GM21390 (cell line): Measurements from ENCODE around the gene FOCAD.
"Not testable (repeated sequence)": the region's sequence is repeated elsewhere in the genome, so short reads cannot be mapped to it uniquely, and the experiment has no call there.

ENCODE experiments used
- ATAC-seq: cut with Tn5 transposase; IDR thresholded peaks from one replicate; pipeline ENCODE4 v1.9.1; 2021; ENCODE audit not compliant: unreplicated experiment

The FOCAD gene

DNA sequence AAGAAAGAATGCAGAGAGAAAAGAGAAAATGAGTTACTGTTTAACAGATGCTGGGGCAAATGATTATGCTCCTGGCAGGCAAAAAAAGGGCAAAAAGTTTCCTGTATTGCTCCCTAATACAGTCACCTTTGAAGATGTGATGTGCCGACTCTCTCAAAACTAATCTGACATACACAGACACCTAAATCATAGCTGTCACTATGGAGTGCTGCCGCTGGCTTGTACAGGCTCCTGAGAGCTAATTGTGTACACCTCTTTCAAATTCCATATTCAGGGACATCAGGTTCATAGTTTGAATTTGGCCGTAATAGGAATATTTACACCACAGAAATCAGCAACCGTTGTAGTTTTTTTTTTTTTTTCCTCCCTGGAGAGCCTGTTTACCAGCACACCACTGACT is 12.4 kb upstream of the FOCAD start:
- no peak for ATAC-seq

DNA sequence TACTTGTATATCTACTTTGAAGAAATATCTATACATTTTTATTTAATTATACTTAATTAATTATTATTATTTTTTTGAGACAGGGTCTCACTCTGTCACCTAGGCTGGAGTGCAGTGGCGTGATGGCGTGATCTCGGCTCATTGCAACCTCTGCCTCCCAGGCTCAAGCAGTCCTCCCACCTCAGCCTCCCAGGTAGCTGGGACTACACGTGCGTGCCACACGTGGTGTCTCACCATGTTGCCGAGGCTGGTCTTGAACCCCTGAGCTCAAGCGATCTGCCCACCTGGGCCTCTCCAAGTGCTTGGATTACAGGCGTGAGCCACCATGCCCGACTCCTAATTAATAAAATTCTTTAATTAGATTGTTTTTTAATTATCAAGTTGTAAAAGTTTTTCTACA is 10.5 kb upstream of the FOCAD start:
- ATAC-seq: not testable (repeated sequence)

DNA sequence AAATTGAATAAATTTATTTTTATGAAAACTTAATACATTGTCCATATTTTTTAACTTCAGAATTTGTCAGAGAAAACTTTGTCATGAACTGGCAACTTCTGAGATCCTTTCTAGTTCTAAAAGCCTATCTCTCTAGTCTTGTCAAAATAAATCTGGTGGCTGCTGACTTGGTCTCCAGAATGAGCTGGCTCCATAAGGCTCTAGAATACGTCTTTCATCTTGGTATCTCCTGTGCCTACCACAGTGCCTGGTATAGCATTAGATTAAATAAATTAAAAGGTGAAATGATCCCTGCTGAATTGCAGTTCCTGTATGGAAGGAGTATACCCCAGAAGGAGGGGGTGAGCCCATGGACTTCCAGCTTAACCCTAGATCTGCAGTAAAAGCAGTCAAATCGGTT is 2.6 kb upstream of the FOCAD start:
- ATAC-seq: no peak

DNA sequence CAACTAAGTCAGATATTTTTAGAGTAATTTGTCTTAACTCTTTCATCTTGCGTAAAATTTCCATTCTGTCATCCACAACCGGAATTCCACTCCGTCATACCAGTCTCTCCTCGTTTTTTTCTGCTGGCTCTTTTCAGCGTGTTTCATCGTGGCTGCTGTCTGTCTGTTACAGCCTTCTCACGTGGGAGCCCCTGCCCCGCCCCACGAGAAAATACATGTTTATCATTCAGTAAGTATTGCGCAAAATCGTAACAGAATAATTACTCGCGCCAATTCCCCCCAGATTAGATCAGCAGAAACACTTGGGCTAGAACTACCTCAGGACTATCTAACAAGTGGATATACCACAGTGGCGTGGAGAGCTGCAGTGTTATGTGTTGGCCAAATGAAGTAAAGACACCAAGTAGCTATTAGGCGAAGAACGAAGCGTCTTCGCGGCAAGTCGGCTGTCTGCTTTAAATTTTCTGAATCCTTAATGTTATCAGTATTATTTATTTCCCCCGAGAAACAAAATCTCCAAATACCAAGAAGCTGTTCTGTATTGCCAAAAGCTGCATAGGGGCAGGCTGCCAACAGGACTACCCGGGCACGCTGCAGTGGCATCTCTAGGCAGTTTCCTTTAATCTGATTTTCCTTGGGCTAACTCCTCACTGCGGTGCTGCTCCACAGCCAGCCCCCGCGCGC is 566 bp upstream of the FOCAD start:
- no peak for ATAC-seq

DNA sequence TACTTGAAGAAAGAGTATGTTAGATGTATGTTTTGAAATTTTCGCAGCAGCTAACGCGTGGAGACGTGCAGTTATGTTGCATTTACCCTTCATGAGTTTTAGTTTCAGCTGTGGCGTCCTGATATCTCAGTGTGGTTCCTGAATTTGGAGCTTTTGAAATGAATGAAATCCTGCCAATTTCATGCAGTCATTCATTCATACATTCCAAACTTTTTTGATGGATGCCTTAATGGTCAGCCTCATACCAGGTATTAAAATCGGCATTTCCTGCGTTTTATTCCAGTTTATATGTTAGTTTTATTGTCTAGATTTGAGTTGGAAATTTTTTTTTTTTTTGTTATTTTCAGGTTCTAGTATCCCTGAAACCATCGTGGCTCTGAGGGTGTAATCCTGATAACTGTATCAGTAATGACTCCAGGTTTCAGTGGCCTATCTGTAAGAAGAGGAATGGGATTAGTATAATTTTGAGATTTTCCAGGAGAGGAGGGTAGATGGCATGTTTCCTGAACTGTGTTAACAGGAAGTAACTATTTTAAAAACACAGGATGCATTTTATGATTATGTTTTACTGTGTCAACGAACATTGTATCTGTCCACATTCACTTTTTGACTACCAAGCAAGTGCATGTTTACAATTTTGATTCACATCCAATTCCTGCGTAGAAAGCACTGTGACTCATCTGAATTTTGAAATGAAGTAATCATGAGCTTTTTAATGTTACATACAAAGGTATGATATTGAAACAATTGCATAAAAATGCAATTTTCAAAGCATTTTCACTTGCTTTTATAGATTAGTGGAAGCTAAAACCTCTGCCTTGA is 1.0 kb downstream of the FOCAD start:
- ATAC-seq: no peak

DNA sequence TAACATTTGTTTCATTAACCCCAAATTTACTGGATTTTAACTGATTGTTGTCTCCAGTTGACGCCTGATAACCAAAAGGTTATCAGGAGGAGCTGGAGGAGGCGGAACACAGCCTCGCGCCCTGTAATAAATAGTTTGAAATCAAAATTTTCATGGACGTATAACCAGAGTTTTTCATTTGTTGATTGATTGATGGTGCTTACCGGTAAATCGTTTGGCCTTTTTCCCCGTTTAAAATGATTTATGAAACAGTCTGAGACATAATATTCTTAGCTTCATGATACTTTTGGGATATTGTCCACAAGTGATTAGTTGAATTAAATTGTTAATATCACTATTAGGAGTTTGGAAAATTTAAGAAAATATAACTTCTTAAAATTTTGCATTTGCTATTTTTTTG is 1.7 kb downstream of the FOCAD start:
- no peak for ATAC-seq

DNA sequence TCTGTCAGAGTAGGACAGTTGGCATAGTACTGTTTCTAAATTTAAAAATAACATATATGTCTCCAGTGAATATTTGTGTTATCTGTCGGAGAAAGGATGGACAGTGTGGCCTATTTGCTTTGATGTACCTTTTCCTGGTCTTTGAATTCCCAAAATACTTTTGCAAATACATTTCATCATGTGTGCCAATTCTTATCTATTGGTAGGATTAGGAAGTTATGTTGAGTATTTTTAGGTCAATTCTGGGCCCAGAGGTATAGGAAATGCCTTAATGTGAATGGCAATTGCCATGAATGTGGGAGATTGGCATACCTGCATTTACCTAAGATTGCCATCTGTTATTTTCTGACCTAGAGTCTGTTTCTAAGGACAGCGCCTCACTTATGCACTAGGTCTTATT is 5.8 kb downstream of the FOCAD start:
- no peak for ATAC-seq

DNA sequence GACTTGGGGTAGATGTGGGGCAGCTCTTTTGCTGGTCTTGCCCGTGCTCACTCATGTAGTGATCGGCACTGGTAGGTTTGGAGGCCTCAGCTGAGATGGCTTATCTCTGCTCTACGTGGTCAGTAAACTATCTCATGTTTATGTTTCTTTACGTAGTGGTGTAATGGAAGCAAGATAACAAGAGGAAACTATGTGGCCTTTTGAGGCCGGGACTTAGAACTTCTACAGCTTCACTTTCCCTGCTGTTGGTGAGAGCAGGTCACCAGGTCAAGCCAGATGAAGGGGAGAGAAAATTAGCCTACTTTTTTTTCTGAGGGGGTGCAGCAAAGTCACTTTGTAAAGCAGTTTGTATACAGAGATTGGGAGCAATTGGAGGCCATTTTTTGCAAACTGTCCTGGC is 8.5 kb downstream of the FOCAD start:
- ATAC-seq: no peak

DNA sequence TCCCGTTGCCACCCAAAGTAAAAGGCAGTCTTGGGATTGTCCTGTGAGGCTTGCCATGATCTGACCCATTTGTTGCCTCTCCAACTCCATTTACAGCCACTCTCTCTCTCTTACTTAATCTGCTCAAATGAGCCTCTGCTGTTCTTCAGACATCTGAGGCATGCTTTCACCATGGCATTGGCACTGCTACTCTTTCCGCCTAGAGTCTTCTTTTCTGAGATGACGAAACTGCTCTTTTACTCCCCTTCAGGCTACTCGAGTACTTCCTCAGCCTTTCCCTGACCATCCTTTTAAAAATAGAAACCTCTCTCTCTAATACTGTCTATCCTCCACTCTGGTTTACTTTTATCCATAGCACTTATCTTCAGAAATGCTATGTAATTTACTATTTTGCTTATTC is 9.0 kb downstream of the FOCAD start:
- no peak for ATAC-seq

DNA sequence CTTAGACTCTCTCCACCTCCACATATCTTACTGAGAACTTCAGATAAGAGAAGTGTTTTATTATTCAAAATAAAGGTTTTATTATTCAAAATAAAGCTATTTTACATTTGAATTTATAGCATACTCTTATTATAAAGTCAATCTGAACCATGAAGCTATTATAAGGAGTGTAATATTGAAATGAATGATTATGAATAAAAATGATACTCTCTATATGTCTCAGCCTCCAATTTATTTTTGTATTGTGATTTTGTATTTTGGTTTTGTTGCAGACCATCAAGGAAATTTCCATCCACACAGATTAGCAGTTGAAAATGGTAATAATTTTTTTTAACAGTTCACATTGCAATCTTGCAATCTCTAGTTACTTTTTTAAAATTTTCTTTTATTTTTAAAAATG is 10.2 kb downstream of the FOCAD start:
- no peak for ATAC-seq

DNA sequence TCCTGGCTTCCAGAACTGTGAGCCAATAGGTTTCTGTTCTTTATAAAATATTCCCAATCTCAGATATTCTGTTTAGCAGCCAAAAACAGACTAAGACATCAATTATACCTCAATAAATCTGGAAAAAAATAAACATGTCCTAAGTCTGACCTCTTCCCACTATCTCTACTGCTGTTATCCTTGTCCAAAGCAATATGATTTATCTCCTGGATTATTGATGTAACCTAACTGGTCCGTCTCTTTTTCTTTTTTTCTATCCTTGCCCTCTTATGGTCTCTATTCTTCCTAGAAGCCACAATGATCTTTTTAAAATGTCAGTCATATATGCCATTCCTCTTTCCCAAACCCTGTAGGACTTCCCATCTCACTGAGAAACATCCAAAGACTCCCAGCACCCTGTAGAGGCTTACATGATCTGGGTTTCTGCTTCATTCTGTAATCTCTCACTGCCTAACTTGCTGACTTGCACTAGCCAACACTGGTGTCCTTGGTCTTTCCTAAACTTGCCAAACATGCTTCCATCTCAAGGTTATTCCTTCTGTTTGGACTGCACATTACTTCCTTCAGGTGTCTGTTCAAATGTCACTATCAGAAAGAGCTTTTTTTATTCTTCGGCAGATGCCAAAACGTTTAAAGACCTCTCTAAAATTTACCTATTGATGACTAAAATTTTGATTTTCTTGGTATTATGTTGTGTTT is 13.1 kb downstream of the FOCAD start:
- ATAC-seq: no peak

DNA sequence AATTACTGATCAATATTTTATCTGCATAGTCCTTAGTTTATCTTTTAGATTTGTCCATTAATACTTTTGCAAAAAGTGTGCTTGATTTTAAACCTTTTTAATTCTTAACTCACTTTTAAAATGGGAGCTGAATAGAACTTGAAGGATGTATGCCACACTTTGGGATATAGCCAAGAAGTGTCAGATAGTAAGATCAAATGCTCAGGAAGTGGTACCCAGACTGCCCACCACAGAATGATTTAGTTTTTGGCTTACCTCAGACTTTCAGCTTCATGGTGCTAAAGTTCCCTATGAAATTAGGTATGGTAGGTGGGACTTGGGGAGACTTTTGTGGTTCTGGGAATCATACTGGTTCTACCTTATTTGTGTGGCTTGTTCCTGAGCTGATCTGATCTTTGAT is 14.7 kb downstream of the FOCAD start:
- no peak for ATAC-seq

DNA sequence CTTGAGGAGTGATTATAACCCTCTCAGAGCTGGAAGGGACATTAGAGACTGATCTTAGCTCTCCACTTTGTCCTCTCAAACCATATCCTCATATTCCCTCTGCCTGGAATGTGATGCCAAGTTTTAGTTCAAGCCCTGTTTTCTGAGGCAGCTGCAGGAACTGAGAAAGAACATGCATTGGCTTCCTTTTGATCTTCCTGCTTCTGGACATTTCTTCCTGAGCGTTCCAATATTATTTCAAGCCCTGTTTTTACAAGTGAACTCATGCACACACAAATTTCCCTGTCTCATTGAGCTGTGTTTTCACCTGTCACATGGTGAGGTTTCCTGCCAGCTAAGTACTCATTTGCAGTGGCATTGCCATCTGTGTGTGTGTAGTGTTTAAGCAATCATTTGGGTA is 17.0 kb downstream of the FOCAD start:
- no peak for ATAC-seq

DNA sequence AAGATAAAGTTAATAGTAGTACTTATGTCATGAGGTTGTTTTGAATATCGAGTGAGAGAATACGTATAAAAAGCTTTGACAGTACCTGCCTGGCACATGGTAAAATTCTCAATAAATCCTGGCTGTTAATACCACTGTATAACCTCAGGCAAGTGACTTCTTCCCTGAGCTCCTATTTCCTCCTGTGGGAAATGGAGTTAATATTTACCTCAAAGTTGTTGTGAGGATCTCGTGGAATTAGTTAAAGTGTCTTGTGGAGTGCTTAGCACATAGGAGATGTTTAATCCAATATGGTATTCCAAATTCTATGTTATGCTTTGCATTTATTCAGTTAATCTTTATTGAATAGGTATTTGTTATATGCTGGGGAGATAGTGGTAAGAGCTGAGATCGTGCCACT is 18.5 kb downstream of the FOCAD start:
- ATAC-seq: no peak

DNA sequence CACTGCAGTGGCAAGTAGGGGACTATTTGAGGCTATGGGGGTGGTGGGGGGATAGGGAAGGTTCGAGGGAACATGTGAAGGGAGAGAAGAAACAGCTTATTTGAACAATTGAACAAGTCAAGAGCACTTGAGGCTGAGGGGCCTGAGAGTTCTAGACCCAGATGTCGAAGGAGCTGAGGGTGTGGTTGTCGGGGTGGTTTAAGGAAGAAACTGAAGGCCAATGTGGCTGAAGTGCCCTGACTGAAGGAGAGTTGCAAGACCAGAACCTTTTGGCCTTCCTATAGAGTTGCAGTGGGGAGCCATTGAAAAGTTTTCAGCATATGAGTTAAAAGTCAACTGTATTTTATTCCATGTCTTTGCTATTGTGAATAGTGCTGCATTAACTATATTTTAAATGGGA is 19.1 kb downstream of the FOCAD start:
- ATAC-seq: no peak

DNA sequence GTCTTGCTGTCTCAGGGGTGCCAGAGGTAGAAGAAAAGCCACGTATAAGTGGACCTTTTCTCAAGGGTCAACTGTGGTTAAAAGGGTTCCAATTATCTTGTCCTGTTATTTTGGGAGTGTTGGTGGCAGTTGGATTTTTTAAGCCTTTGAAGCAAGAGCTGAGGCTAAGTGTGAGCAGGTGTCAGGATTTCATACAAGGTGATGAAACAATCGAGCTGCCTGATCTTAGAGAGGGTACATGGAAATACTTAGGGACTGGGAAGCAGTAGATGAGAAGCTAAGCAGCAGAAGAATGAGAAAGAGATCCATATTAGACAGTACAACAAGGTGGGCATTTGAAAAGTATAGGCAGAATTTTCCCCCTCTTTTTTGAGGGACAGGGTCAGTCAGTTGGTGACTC is 23.6 kb downstream of the FOCAD start:
- no peak for ATAC-seq

DNA sequence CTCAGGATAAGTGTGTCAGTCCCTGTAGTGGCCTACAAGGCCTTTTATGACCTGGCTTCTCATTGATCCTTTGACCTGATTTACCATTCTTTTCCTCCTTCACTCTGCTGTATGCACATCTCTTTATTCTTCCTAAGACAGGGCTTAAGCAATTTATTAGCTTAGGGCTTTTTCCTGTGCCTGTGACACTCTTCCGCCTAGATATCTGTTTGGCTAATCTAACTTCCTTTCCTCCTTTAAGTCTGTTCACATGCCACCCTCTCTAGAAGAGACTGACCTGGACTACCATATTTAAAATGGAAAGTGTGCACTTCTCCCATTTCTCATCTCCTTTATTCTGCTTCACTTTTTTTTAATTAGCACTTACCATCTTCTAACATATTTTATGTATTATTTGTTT is 29.1 kb downstream of the FOCAD start:
- no peak for ATAC-seq

DNA sequence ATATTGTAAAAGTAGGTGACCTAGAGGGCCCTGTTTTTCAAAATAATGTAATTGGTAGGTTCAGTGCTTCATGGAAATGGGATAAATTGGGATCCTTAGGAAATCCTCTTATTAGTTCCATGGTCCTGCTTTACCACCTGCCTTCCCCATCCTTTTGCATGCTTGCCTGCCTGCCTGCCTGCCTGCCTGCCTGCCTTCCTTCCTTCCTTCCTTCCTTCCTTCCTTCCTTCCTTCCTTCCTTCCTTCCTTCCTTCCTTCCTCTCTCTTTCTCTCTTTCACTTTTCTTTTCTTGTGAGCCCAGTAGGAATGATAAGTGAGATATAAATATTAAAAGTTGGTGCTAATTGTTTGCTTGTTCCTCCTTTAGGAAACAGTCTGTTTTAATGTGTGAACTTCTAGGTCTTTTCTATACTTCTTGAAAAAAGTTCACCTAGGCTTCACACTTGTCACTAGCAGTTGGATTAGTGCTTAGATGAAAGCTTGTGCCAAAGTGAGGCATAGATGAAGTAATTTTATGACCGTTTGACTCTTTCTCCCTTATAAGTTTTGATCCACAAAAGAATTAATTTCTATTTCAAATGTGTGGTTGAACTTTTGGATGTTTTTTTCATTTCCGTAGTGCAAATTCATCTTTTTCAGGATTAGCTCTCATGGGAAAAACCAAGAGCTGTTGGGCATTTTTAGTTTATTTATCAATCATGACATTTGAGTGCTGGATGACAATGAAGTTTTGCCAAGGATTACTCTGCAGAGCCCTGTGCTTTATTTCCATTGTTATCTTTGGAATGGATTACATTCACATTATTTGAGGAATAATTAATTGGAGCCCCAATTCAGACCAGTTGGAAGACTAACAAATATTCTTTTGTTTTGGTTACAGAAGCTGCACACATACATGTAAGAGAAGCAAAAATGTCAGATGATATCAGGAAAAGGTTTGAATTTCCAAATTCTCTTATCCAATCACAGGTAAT is 30.7 kb downstream of the FOCAD start:
- no peak for ATAC-seq

DNA sequence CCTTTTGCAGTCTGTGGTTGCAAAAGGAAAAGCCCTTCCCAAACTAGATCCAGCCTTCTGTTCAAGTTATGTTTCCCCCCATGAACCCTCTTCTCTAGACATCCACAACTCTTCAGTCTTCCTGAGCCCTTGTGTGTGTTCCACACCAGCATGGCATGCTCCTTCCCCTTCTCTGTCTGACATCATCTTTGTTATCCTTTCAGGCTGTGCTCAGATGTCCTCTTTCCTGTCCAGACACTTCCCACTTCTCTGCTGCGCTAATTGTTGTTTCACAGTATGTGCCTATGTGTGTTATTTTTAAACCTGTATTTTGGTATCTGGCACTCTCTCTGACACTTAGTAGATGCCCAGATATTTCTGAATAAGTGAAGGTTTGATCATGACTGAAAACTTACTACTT is 38.2 kb downstream of the FOCAD start:
- no peak for ATAC-seq

DNA sequence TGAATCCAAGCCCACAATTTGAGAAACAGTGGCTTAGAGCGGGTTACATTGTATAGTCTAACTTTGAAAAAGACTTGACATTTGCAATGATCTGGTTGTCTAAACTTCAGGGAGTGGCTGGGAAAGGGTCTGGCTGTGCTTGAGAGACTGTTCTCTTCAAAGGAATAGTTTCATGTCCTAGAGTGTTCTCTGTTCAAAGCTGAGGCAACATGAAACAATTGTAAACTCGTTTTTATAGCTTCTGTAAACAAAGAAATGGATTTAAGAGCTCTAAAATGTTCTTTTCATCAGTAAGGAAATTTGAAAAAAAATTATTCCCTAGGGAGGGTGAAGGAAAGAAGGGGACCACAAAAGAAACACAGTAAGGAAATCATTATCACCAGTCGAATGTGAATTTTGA is 41.6 kb downstream of the FOCAD start:
- ATAC-seq: no peak

DNA sequence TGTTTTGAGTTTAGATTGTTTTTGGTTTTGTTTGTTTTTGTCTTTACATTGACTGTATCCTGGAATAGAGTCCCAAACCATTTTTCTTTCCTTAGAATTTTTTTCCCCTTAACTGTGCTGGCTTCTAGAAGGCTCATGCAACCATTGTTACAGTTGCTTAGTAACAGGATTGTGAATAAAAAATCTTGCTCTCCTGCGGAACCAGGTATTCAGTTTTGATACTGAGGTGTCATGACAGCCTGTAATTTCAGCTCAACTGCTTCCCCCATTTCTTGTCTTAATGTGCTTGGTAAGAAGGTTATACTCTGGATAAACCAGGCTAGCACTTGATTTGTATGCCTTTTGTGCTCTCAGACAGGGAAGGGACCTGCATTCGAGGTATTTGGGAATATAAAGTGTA is 42.1 kb downstream of the FOCAD start:
- ATAC-seq: no peak
